Transverse colon (tissue), 4 donors: ENCODE measurements around the gene DNAJC7.

Source experiments
- POLR2AphosphoS5 ChIP-seq, 3 donors: sonication (generic); formaldehyde crosslinking; IDR thresholded peaks; one replicate each; pipeline ENCODE4 v1.6.1; 2016; ENCODE audit warnings: antibody characterized with exemption in 3 of 3
- TF ChIP-seq, protein P1 (sequence below), 5 experiments: fragments of 200-600 bp in 3 of 5; fragments of 450-650 bp in 2 of 5; sonication (generic) in 3 of 5; IDR thresholded peaks; 1 replicate in 2 of 5; 2 replicates in 3 of 5; pipeline ENCODE4 v1.5.1; 2016 to 2017; ENCODE audit warnings: antibody characterized with exemption in 5 of 5, inconsistent platforms in 3 of 5, mild to moderate bottlenecking in 2 of 5, moderate library complexity in 1 of 5

DNA sequence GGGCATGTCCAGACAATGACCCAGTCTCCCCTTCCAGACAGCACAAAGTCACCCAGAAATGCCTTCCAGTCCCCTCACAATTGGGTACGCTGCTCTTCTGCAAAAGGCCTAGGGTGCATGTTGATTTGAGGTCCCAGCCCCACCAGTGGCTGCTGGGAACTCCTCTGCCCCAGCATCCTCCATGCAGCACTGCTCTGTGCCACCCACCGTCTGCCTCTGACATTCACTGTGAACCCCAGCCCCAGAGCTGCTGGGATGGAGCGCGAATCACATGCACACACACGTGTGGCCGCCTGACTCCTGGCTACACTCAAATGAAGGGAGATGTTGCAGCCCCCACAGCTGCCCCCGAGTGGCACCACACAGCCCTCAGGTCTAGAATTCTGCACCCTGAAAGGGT lies 34.4 kb upstream of the DNAJC7 start:
- TF ChIP-seq, protein P1, sequence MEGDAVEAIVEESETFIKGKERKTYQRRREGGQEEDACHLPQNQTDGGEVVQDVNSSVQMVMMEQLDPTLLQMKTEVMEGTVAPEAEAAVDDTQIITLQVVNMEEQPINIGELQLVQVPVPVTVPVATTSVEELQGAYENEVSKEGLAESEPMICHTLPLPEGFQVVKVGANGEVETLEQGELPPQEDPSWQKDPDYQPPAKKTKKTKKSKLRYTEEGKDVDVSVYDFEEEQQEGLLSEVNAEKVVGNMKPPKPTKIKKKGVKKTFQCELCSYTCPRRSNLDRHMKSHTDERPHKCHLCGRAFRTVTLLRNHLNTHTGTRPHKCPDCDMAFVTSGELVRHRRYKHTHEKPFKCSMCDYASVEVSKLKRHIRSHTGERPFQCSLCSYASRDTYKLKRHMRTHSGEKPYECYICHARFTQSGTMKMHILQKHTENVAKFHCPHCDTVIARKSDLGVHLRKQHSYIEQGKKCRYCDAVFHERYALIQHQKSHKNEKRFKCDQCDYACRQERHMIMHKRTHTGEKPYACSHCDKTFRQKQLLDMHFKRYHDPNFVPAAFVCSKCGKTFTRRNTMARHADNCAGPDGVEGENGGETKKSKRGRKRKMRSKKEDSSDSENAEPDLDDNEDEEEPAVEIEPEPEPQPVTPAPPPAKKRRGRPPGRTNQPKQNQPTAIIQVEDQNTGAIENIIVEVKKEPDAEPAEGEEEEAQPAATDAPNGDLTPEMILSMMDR (IDR thresholded peaks at IDR 0.05) = no peak
- TF ChIP-seq POLR2AphosphoS5 (IDR thresholded peaks at IDR 0.05) = no peak
